Measurements from ENCODE around the gene FRMPD1. TPM values are rescaled to one million over a fixed set of nuclear protein-coding genes. Genes with fewer than 3 reads are reported as not detected.

The FRMPD1 gene
- total RNA-seq, 1 donor from 2014 or later: 38.1 TPM

GRCh38 chr9:37732952-37733351, 82.2 kb downstream of the FRMPD1 start:
- no peak for DNase-seq
- Mint-ChIP-seq H3K4me1 (ENCODE audit: low read depth, unreplicated experiment) (peaks cover 44% of the 10 kb centered on the region), H3K27me3 (ENCODE audit: unreplicated experiment) (peaks cover 5% of the 10 kb centered on the region), H3K9me3 (ENCODE audit: unreplicated experiment) (peaks cover 15% of the 10 kb centered on the region), H3K4me3 (ENCODE audit: unreplicated experiment) (peak overlapping the region; percentile 66), H3K36me3 (ENCODE audit: unreplicated experiment) (peaks cover 8% of the 10 kb centered on the region), H3K27ac (ENCODE audit: unreplicated experiment) (peak overlapping the region; percentile 89)
- no peak for TF ChIP-seq CTCF (IDR thresholded peaks at IDR 0.05; ENCODE audit: partially characterized antibody, unreplicated experiment)

GRCh38 chr9:37739222-37739621, 88.5 kb downstream of the FRMPD1 start:
- Mint-ChIP-seq H3K36me3 (ENCODE audit: unreplicated experiment) (peaks cover 8% of the 10 kb centered on the region), H3K4me1 (ENCODE audit: low read depth, unreplicated experiment) (peaks cover 15% of the 10 kb centered on the region), H3K9me3 (ENCODE audit: unreplicated experiment) (peaks cover 5% of the 10 kb centered on the region), H3K4me3 (ENCODE audit: unreplicated experiment) (no peak overlapping the region), H3K27ac (ENCODE audit: unreplicated experiment) (no peak overlapping the region), H3K27me3 (ENCODE audit: unreplicated experiment) (peaks cover 7% of the 10 kb centered on the region)
- no peak for TF ChIP-seq CTCF (IDR thresholded peaks at IDR 0.05; ENCODE audit: partially characterized antibody, unreplicated experiment)
- no peak for DNase-seq

- Mint-ChIP-seq H3K27ac (ENCODE audit: unreplicated experiment) (no peak overlapping the region), H3K4me1 (ENCODE audit: low read depth, unreplicated experiment) (peaks cover 10% of the 10 kb centered on the region), H3K4me3 (ENCODE audit: unreplicated experiment) (no peak overlapping the region), H3K27me3 (ENCODE audit: unreplicated experiment) (peaks cover 10% of the 10 kb centered on the region), H3K36me3 (ENCODE audit: unreplicated experiment) (peaks cover 8% of the 10 kb centered on the region), H3K9me3 (ENCODE audit: unreplicated experiment) (peaks cover 5% of the 10 kb centered on the region)
- TF ChIP-seq CTCF (IDR thresholded peaks at IDR 0.05; ENCODE audit: partially characterized antibody, unreplicated experiment): no peak
- no peak for DNase-seq
These were observed 89.4 kb downstream of the FRMPD1 start for GRCh38 chr9:37740128-37740527.

GRCh38 chr9:37740631-37741328, 90.0 kb downstream of the FRMPD1 start:
- TF ChIP-seq CTCF (IDR thresholded peaks at IDR 0.05; ENCODE audit: partially characterized antibody, unreplicated experiment): no peak
- Mint-ChIP-seq H3K4me1 (ENCODE audit: low read depth, unreplicated experiment) (peaks cover 12% of the 10 kb centered on the region), H3K9me3 (ENCODE audit: unreplicated experiment) (peaks cover 5% of the 10 kb centered on the region), H3K27ac (ENCODE audit: unreplicated experiment) (no peak overlapping the region), H3K27me3 (ENCODE audit: unreplicated experiment) (peaks cover 10% of the 10 kb centered on the region), H3K36me3 (ENCODE audit: unreplicated experiment) (peaks cover 3% of the 10 kb centered on the region), H3K4me3 (ENCODE audit: unreplicated experiment) (no peak overlapping the region)
- DNase-seq: no peak

- H3K36me3 Mint-ChIP-seq (ENCODE audit: unreplicated experiment): peaks cover 3% of the 10 kb centered on the region
- H3K27ac Mint-ChIP-seq (ENCODE audit: unreplicated experiment): no peak overlapping the region
- H3K4me3 Mint-ChIP-seq (ENCODE audit: unreplicated experiment): no peak overlapping the region
- H3K9me3 Mint-ChIP-seq (ENCODE audit: unreplicated experiment): peaks cover 10% of the 10 kb centered on the region
- DNase-seq: no peak
- peaks cover 17% of the 10 kb centered on the region for H3K27me3 Mint-ChIP-seq (ENCODE audit: unreplicated experiment)
- TF ChIP-seq CTCF (IDR thresholded peaks at IDR 0.05; ENCODE audit: partially characterized antibody, unreplicated experiment): no peak
- peaks cover 38% of the 10 kb centered on the region for H3K4me1 Mint-ChIP-seq (ENCODE audit: low read depth, unreplicated experiment)
These were observed 95.2 kb downstream of the FRMPD1 start for GRCh38 chr9:37745970-37746369.

All from glutamatergic neuron (in vitro differentiated cells).